ENCODE measurements around the gene FAS. TPM values are rescaled to one million over a fixed set of nuclear protein-coding genes. Genes with fewer than 3 reads are reported as not detected.

The FAS gene
- total RNA-seq, 2 donors from 2014 or later: 80.0 to 82.8 TPM

- Mint-ChIP-seq H3K36me3 (ENCODE audit: low read depth) (peaks cover 2% of the 10 kb centered on the region), H3K27ac (peak overlapping the region; percentile 90), H3K4me3 (no peak overlapping the region), H3K4me1 (peaks cover 21% of the 10 kb centered on the region), H3K27me3 (no peaks in the 10 kb centered on the region)
- ATAC-seq (no peak), DNase-seq (no peak)
- H3K9me3 ChIP-seq (ENCODE audit: control insufficient read depth, low read length, poor library complexity, severe bottlenecking): no peaks in the 10 kb centered on the region
These were observed 12.1 kb upstream of the FAS start for GRCh38 chr10:88978463-88978862.

DNA sequence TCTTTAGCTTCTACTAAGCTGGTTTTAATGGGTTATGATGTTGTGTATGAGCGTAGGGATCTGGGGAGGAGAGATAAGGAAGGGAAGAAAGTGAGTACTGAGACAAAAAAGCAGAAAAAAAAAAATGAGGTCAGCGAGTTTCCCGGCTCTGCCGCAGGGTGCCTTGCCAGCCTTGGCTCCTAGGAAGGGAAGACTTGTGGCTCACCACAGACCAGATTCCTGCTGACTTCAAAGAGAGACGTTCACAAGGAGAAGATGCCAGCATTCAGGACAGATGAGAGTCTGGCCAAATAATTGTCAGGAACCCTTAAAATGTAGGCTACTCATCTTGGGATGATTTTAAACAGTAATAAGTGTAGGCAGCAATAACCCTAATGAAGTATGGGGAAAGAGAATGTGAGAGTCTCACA lies 11.4 kb upstream of the FAS start:
- Mint-ChIP-seq H3K4me3 (no peak overlapping the region), H3K27ac (peak overlapping the region; percentile 90), H3K36me3 (ENCODE audit: low read depth) (peaks cover 2% of the 10 kb centered on the region), H3K27me3 (no peaks in the 10 kb centered on the region), H3K4me1 (peaks cover 25% of the 10 kb centered on the region)
- DNase-seq (no peak), ATAC-seq (no peak)
- no peaks in the 10 kb centered on the region for H3K9me3 ChIP-seq (ENCODE audit: control insufficient read depth, low read length, poor library complexity, severe bottlenecking)

DNA sequence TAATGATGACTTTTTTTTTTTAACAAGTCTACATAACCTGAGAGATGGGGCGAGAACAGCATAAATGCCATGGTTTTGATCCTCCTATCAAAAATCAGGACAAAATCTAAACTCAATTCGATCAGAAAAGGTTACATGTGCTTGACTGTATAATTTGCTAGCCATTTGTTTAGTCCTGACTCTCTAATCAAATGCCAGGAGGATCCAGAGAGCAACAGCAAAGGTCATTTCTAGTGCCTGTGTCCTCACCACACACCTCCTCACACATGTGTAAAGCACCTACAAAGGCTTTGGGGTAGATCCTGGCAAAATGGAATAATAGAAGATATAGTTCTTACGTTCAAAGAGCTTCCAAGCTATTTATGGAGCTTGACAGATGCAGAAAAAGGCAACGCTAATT lies 11.0 kb upstream of the FAS start:
- peak overlapping the region; percentile 90 for H3K27ac Mint-ChIP-seq
- H3K27me3 Mint-ChIP-seq: no peaks in the 10 kb centered on the region
- DNase-seq: no peak

GRCh38 chr10:88980247-88980646 lies 10.4 kb upstream of the FAS start:
- ATAC-seq: no peak
- H3K4me1 Mint-ChIP-seq: peaks cover 24% of the 10 kb centered on the region
- H3K27ac Mint-ChIP-seq: no peak overlapping the region
- no peaks in the 10 kb centered on the region for H3K27me3 Mint-ChIP-seq
- H3K4me3 Mint-ChIP-seq: no peak overlapping the region
- no peak for DNase-seq
- no peaks in the 10 kb centered on the region for H3K9me3 ChIP-seq (ENCODE audit: control insufficient read depth, low read length, poor library complexity, severe bottlenecking)
- no peaks in the 10 kb centered on the region for H3K36me3 Mint-ChIP-seq (ENCODE audit: low read depth)

More for the DNA sequence above, 11.0 kb upstream of the FAS start:
- no peak for ATAC-seq
- peaks cover 29% of the 10 kb centered on the region for H3K4me1 Mint-ChIP-seq
- H3K4me3 Mint-ChIP-seq: no peak overlapping the region
- H3K9me3 ChIP-seq (ENCODE audit: control insufficient read depth, low read length, poor library complexity, severe bottlenecking): no peaks in the 10 kb centered on the region
- peaks cover 2% of the 10 kb centered on the region for H3K36me3 Mint-ChIP-seq (ENCODE audit: low read depth)

DNA sequence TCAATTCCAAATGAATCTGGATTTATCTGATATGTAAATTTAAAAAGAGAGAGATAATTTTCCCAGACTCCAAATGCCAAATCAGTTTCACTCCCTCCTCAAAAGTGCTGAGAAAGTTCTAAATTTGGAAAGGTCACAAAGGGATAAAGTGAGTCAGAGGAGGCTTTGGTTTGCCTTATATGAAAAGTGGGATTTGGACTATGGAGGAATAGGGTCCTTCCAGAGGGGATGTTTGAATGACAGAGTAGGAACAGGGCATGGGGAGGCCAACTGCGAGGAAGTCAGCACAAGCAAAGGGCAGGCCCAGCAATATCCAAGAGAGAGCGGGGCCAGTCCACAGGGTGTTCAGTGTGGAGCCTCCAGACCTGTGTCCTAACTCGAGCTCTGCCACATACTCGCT lies 9.8 kb upstream of the FAS start:
- DNase-seq (no peak), ATAC-seq (no peak)
- Mint-ChIP-seq H3K27ac (no peak overlapping the region), H3K4me3 (no peak overlapping the region), H3K36me3 (ENCODE audit: low read depth) (no peaks in the 10 kb centered on the region), H3K4me1 (peaks cover 26% of the 10 kb centered on the region), H3K27me3 (no peaks in the 10 kb centered on the region)
- no peaks in the 10 kb centered on the region for H3K9me3 ChIP-seq (ENCODE audit: control insufficient read depth, low read length, poor library complexity, severe bottlenecking)

DNA sequence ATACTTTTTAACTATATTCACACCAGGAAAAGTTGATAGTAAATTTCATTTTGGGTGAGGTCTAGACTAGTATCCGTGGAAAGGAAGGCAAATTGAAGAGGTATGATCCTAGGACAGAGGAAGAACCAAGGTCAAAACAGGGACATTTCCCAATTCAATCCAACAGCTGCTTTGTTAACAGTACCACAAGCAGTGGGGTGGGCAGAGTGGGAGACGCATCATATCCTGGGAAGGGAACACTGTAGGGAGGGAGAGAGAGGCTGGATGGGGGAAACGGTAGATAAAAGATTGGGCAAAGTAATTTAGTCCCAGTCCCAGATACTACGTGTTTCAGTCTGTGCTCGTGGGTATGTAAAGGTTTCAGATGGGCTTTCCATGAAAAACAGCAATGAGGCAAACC lies 9.2 kb upstream of the FAS start:
- Mint-ChIP-seq H3K27ac (peak overlapping the region; percentile 84), H3K36me3 (ENCODE audit: low read depth) (no peaks in the 10 kb centered on the region), H3K27me3 (no peaks in the 10 kb centered on the region), H3K4me1 (peaks cover 27% of the 10 kb centered on the region), H3K4me3 (peak overlapping the region; percentile 60)
- H3K9me3 ChIP-seq (ENCODE audit: control insufficient read depth, low read length, poor library complexity, severe bottlenecking): no peaks in the 10 kb centered on the region
- DNase-seq (no peak), ATAC-seq (no peak)

GRCh38 chr10:88982366-88982765 lies 8.2 kb upstream of the FAS start:
- no peaks in the 10 kb centered on the region for H3K9me3 ChIP-seq (ENCODE audit: control insufficient read depth, low read length, poor library complexity, severe bottlenecking)
- peak overlapping the region; percentile 84 for H3K27ac Mint-ChIP-seq
- no peaks in the 10 kb centered on the region for H3K27me3 Mint-ChIP-seq
- H3K4me3 Mint-ChIP-seq: no peak overlapping the region
- DNase-seq: no peak
- H3K4me1 Mint-ChIP-seq: peaks cover 29% of the 10 kb centered on the region
- H3K36me3 Mint-ChIP-seq (ENCODE audit: low read depth): no peaks in the 10 kb centered on the region
- no peak for ATAC-seq

DNA sequence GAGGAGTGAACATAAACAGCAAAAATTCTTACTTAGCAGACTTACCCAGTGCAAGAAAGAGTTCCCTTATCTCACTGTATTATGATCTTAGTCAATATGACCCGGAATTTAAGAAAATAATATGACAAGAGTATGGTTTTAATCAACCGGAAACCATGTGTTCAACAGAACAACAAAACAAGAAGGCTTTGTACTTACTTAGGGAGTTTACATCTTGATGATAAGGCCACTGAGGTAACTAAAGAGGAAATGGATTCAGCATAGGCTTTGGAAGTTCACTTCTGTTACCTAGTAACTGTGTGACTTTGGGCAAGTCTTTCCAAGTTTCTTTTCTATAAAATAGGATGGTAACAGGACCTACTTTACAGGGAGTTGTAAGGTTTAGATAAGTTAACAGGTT lies 7.4 kb upstream of the FAS start:
- Mint-ChIP-seq H3K27ac (peak overlapping the region; percentile 84), H3K36me3 (ENCODE audit: low read depth) (no peaks in the 10 kb centered on the region), H3K27me3 (no peaks in the 10 kb centered on the region), H3K4me1 (peaks cover 35% of the 10 kb centered on the region), H3K4me3 (no peak overlapping the region)
- DNase-seq (no peak), ATAC-seq (peak; percentile 73)
- no peaks in the 10 kb centered on the region for H3K9me3 ChIP-seq (ENCODE audit: control insufficient read depth, low read length, poor library complexity, severe bottlenecking)

- Mint-ChIP-seq H3K36me3 (ENCODE audit: low read depth) (no peaks in the 10 kb centered on the region), H3K4me3 (no peak overlapping the region), H3K27ac (peak overlapping the region; percentile 84), H3K27me3 (no peaks in the 10 kb centered on the region), H3K4me1 (peaks cover 39% of the 10 kb centered on the region)
- no peak for DNase-seq
- ATAC-seq: no peak
- no peaks in the 10 kb centered on the region for H3K9me3 ChIP-seq (ENCODE audit: control insufficient read depth, low read length, poor library complexity, severe bottlenecking)
These were observed 6.7 kb upstream of the FAS start for GRCh38 chr10:88983939-88984338.

- no peak for DNase-seq
- Mint-ChIP-seq H3K4me3 (peak overlapping the region; percentile 13), H3K27me3 (no peaks in the 10 kb centered on the region), H3K27ac (peak overlapping the region; percentile 84), H3K4me1 (peaks cover 42% of the 10 kb centered on the region), H3K36me3 (ENCODE audit: low read depth) (no peaks in the 10 kb centered on the region)
- H3K9me3 ChIP-seq (ENCODE audit: control insufficient read depth, low read length, poor library complexity, severe bottlenecking): no peaks in the 10 kb centered on the region
- ATAC-seq: no peak
These were observed 6.1 kb upstream of the FAS start for GRCh38 chr10:88984525-88984924.

- H3K4me1 Mint-ChIP-seq: peaks cover 52% of the 10 kb centered on the region
- H3K27me3 Mint-ChIP-seq: no peaks in the 10 kb centered on the region
- H3K9me3 ChIP-seq (ENCODE audit: control insufficient read depth, low read length, poor library complexity, severe bottlenecking): no peaks in the 10 kb centered on the region
- H3K4me3 Mint-ChIP-seq: no peak overlapping the region
- DNase-seq (no peak), ATAC-seq (no peak)
- H3K27ac Mint-ChIP-seq: no peak overlapping the region
- H3K36me3 Mint-ChIP-seq (ENCODE audit: low read depth): peaks cover 3% of the 10 kb centered on the region
These were observed 3.9 kb upstream of the FAS start for GRCh38 chr10:88986549-88987242.

GRCh38 chr10:88987243-88987725 lies 3.3 kb upstream of the FAS start:
- no peak for DNase-seq
- no peaks in the 10 kb centered on the region for H3K9me3 ChIP-seq (ENCODE audit: control insufficient read depth, low read length, poor library complexity, severe bottlenecking)
- Mint-ChIP-seq H3K27me3 (no peaks in the 10 kb centered on the region), H3K4me3 (no peak overlapping the region), H3K27ac (no peak overlapping the region), H3K36me3 (ENCODE audit: low read depth) (peaks cover 3% of the 10 kb centered on the region), H3K4me1 (peaks cover 58% of the 10 kb centered on the region)
- ATAC-seq: no peak

DNA sequence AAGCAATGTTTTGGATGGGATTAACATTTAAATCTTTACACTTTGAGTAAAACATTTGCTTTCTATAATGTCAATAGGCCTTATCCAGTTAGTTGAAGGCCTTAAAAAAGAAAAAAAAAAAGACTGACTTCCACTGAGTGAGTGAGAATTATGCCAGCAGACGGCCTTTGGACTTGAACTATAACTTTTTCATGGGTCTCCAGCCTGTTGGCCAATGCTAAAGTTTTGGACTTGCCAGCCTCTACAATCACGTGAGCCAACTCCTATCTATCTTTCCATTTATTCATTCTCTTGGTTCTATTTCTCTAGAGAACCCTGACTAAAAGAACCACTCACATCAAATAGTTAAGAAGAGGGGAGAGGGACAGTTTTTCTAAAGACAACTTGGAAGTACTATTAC lies 2.8 kb upstream of the FAS start:
- ATAC-seq: no peak
- peaks cover 61% of the 10 kb centered on the region for H3K4me1 Mint-ChIP-seq
- no peak for DNase-seq
- no peaks in the 10 kb centered on the region for H3K9me3 ChIP-seq (ENCODE audit: control insufficient read depth, low read length, poor library complexity, severe bottlenecking)
- no peaks in the 10 kb centered on the region for H3K27me3 Mint-ChIP-seq
- H3K36me3 Mint-ChIP-seq (ENCODE audit: low read depth): peaks cover 3% of the 10 kb centered on the region
- no peak overlapping the region for H3K4me3 Mint-ChIP-seq
- peak overlapping the region; percentile 99 for H3K27ac Mint-ChIP-seq

- Mint-ChIP-seq H3K4me3 (peak overlapping the region; percentile 94), H3K27me3 (no peaks in the 10 kb centered on the region), H3K27ac (peak overlapping the region; percentile 99), H3K36me3 (ENCODE audit: low read depth) (peaks cover 3% of the 10 kb centered on the region), H3K4me1 (peaks cover 54% of the 10 kb centered on the region)
- H3K9me3 ChIP-seq (ENCODE audit: control insufficient read depth, low read length, poor library complexity, severe bottlenecking): no peaks in the 10 kb centered on the region
- ATAC-seq (no peak), DNase-seq (no peak)
These were observed 1.2 kb upstream of the FAS start for GRCh38 chr10:88989423-88989822.
